Mammary epithelial cell (primary cell): ENCODE measurements around the gene TCF15.

Source experiments
- CTCF ChIP-seq, 2 donors: IDR thresholded peaks in 1 of 2; conservative IDR thresholded peaks in 1 of 2; 2 replicates each; pipeline ENCODE4 v1.5.1; 2011 to 2012; ENCODE audit warnings: inconsistent platforms in 2 of 2, low read length in 2 of 2, mild to moderate bottlenecking in 2 of 2, control low read depth in 1 of 2, low read depth in 1 of 2; ENCODE audit not compliant: insufficient read depth in 1 of 2; ENCODE audit errors: extremely low read depth in 1 of 2
- EZH2 ChIP-seq: IDR thresholded peaks from 2 replicates; pipeline ENCODE4 v1.6.1; 2012; ENCODE audit warnings: low read length, inconsistent platforms, borderline replicate concordance

- no peak for TF ChIP-seq CTCF (conservative IDR thresholded peaks at IDR 0.05 in 1 of 2, IDR thresholded peaks at IDR 0.05 in 1 of 2; ENCODE audit: extremely low read depth in 1 of 2, insufficient read depth in 1 of 2, low read depth in 1 of 2, low read length in 2 of 2)
- no peak for TF ChIP-seq EZH2
Measured at GRCh38 chr20:635893-636338, 25.8 kb upstream of the TCF15 start.
